Upper lobe of right lung (tissue), 1 donor: ENCODE results near the gene TLR1. TPM values are rescaled to one million over a fixed set of nuclear protein-coding genes. Genes with fewer than 3 reads are reported as not detected.

Source experiments
- ATAC-seq: fragments of 200-7000 bp; cut with Tn5 transposase; one replicate; pipeline ENCODE4 v1.9.1; 2020; ENCODE audit warnings: mild to moderate bottlenecking, moderate library complexity
- DNase-seq: peaks from one replicate; pipeline ENCODE4 v3.0.0-alpha.2; 2020
- H3K27ac ChIP-seq: fragments of 200-600 bp; one replicate; pipeline ENCODE4 v1.8.0; 2022
- H3K27me3 ChIP-seq: fragments of 200-600 bp; one replicate; pipeline ENCODE4 v1.8.0; 2022; ENCODE audit warnings: mild to moderate bottlenecking
- H3K36me3 ChIP-seq: fragments of 200-600 bp; one replicate; pipeline ENCODE4 v1.8.0; 2022
- H3K4me1 ChIP-seq: fragments of 200-600 bp; one replicate; pipeline ENCODE4 v1.8.0; 2022
- H3K4me3 ChIP-seq: fragments of 200-600 bp; one replicate; pipeline ENCODE4 v1.8.0; 2022; ENCODE audit warnings: mild to moderate bottlenecking
- H3K9me3 ChIP-seq: fragments of 200-600 bp; one replicate; pipeline ENCODE4 v1.8.0; 2022
- intact Hi-C: fragments of 100-400 bp; cut with DNase I; formaldehyde crosslinking; loops from one replicate; pipeline ENCODE4 v1.11.0; 2022
- total RNA-seq: library from RNA; stranded (reverse); fragmentation: NEBNext Ultra II Directional; extraction: Animal tissue kit (Norgen Biotek cat#: 25700); gene quantifications from one replicate; pipeline ENCODE4 v1.2.1, GENCODE V29; 2021
- TF ChIP-seq, protein P1 (sequence below): fragments of 200-600 bp; IDR thresholded peaks from one replicate; pipeline ENCODE4 v1.8.0; 2022; ENCODE audit warnings: antibody characterized with exemption
- donor health status: DM: no; HTN: yes; CAD: no; lungs with severe emphysema.

The TLR1 gene
- total RNA-seq, 1 donor from 2014 or later = 26.4 TPM

DNA sequence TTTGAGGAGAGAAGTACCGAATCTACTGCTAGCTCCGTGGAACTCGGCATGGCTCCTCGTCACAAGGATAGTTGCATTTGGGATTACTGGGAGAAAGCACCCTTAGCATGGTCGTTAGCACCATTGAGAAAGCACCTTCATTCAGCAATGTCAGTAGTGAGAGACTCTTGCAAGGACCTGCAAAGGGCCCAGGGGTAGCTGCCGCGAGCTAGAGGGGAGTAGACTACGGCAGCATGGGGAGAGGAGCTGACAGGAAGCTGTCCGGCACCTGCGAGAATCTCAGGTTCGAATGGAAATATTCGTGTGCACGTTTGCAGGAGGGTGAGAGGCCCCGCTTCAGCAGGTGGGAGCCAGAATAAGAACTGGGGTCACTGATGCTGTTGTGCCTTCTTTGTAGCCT, 42.0 kb downstream of the TLR1 start:
- no peaks in the 10 kb centered on the region for H3K27me3 ChIP-seq
- H3K4me1 ChIP-seq = peaks cover 4% of the 10 kb centered on the region
- TF ChIP-seq, protein P1, sequence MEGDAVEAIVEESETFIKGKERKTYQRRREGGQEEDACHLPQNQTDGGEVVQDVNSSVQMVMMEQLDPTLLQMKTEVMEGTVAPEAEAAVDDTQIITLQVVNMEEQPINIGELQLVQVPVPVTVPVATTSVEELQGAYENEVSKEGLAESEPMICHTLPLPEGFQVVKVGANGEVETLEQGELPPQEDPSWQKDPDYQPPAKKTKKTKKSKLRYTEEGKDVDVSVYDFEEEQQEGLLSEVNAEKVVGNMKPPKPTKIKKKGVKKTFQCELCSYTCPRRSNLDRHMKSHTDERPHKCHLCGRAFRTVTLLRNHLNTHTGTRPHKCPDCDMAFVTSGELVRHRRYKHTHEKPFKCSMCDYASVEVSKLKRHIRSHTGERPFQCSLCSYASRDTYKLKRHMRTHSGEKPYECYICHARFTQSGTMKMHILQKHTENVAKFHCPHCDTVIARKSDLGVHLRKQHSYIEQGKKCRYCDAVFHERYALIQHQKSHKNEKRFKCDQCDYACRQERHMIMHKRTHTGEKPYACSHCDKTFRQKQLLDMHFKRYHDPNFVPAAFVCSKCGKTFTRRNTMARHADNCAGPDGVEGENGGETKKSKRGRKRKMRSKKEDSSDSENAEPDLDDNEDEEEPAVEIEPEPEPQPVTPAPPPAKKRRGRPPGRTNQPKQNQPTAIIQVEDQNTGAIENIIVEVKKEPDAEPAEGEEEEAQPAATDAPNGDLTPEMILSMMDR = no peak
- intact Hi-C loops = no loop called here
- ATAC-seq (no peak), DNase-seq (no peak)
- no peaks in the 10 kb centered on the region for H3K9me3 ChIP-seq
- H3K27ac ChIP-seq = no peak overlapping the region
- H3K4me3 ChIP-seq = no peak overlapping the region
- H3K36me3 ChIP-seq = no peaks in the 10 kb centered on the region

DNA sequence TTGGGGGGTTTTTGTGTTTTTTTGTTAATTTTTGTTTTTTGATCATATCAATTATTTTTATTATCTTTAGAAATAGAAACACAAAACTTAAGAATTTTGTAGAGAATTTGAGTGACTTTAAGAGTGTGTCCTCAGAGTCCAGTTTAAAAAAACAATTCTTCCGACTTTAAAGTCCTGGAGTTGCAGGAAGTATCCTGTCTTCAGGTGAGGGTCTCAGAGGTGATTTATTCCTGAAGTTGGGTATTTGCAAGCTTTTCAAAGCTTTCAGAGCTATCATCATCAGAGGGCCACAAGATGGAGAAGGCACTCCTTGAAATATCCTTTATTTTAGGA, 44.8 kb downstream of the TLR1 start:
- no peaks in the 10 kb centered on the region for H3K9me3 ChIP-seq
- intact Hi-C loops = no loop called here
- DNase-seq = no peak
- H3K27me3 ChIP-seq = no peaks in the 10 kb centered on the region
- no peaks in the 10 kb centered on the region for H3K36me3 ChIP-seq
- H3K4me3 ChIP-seq = no peak overlapping the region
- no peak for ATAC-seq
- H3K4me1 ChIP-seq = peaks cover 4% of the 10 kb centered on the region
- TF ChIP-seq, protein P1 = peak; percentile 32
- no peak overlapping the region for H3K27ac ChIP-seq

DNA sequence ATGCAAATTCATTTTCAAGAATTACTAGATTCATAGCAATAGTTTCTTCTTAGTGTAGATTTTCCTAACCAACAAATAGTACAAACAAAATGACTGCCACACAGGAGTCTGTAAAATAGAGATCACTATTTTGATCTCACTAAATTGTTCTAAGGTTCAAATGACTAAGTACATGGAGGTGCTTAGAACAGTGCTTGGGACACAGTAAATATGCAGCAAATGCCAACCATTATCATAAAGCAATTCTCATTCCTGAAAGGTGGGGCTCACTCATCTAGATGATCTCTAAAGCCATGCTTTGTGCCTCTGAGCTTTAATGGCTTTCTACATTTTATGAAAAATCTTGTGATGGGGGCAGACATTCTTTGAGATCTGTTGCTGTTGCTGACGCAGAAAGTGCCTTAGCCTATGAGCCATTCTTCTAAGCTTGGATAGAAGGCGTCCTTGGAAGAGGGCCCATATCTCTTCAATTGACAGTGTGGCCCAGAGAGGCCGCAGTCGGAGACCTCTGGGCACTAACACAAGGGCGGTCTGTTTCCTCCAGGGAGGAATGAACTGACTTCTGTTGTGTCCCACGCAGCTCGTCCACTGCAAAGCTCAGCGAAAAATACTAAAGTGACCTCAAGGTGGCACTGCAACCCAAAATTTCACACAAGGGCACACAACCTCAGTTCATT, 45.3 kb downstream of the TLR1 start:
- H3K9me3 ChIP-seq = no peaks in the 10 kb centered on the region
- H3K4me3 ChIP-seq = no peak overlapping the region
- H3K36me3 ChIP-seq = no peaks in the 10 kb centered on the region
- DNase-seq (no peak), ATAC-seq (peak; percentile 85)
- no peaks in the 10 kb centered on the region for H3K27me3 ChIP-seq
- TF ChIP-seq, protein P1 = peak; percentile 62
- H3K4me1 ChIP-seq = peaks cover 4% of the 10 kb centered on the region
- H3K27ac ChIP-seq = no peak overlapping the region
- intact Hi-C loops = no loop called here

DNA sequence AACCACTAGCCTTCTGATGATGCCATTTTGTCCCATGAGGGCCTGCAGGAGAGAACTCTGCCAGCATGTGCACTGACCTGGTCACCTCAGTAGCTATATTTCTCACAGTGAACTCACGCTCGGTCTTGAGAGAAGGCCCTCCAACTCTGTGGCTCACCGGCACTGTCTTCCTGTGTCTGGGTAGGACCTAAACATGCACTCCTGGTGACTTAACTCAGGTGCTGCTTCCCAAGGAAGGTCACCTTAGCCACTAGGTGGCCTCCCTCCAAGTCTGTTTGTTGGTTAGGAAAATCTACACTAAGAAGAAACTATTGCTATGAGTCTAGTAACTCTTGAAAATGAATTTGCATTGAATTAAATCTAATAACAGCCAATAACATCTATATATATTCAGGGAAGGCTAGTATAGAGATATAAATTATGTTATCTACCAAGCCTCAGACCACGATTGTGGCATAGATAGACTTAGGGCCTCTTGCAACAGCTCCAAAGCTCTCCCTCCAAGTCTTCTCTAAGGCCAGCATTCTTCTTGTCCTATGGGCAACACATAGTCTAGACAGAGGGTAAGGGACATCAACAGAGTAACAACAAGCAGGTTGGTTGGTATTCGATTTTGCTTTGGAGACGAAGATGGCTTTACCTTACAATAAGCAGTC, 46.5 kb downstream of the TLR1 start:
- TF ChIP-seq, protein P1 = peak; percentile 23
- H3K27me3 ChIP-seq = no peaks in the 10 kb centered on the region

DNA sequence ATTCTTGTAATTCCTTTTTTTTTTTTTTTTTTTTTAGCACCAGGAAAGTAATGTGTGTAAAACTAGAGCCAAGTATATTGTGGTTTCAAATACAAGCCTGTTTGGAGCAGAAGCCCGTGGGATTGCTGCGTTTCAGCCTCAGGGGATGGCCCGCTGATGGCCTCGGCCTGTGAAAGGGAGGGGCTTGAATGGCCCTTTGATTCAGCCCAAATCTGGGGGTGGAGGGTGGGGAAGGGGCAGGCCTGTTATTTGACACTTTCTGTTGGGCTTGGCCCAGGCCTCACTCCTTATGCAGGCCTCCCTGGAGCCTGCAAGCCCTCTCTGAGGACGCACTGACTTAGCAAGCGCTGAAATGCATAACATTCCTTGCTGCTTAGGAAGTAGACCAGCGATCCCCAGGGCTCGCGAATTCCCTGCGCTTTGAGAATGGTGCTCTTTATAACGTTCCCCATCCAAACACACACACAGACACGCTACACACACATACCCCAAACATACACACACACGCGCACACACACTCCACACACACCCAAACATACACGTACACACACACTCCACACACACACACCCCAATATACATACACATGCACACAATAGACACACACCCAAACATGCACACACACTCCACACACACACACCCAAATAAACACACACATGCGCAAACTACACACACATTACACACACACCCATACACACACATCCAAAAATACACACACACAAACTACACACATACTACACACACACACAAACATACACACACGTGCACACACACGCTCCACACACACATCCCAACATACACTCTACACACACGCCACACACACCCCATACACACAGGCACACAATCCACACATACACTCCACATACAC, 51.4 kb downstream of the TLR1 start:
- H3K36me3 ChIP-seq = no peaks in the 10 kb centered on the region
- H3K4me3 ChIP-seq = no peak overlapping the region
- H3K27me3 ChIP-seq = no peaks in the 10 kb centered on the region
- no peak overlapping the region for H3K27ac ChIP-seq
- ATAC-seq (peak; percentile 83), DNase-seq (peak; percentile 67)
- no peaks in the 10 kb centered on the region for H3K9me3 ChIP-seq
- H3K4me1 ChIP-seq = no peaks in the 10 kb centered on the region
- intact Hi-C loops = no loop called here
- TF ChIP-seq, protein P1 = no peak

More for the DNA sequence above, 46.5 kb downstream of the TLR1 start:
- Histone ChIP-seq H3K36me3 (no peaks in the 10 kb centered on the region), H3K4me1 (peaks cover 4% of the 10 kb centered on the region), H3K4me3 (no peak overlapping the region), H3K27ac (no peak overlapping the region), H3K9me3 (no peaks in the 10 kb centered on the region)
- DNase-seq (no peak), ATAC-seq (no peak)
- intact Hi-C loops = no loop called here
